Left colon (tissue), 2 donors: ENCODE results near the gene CGN. TPM values are rescaled to one million over a fixed set of nuclear protein-coding genes. Genes with fewer than 3 reads are reported as not detected.
A peak's percentile ranks its signal among the peaks of the same experiment; 100 is the strongest.
"Not testable (repeated sequence)": the region's sequence is repeated elsewhere in the genome, so short reads cannot be mapped to it uniquely, and the experiment has no call there.

ENCODE experiments used
- ATAC-seq: fragments of 200-7000 bp; cut with Tn5 transposase; one replicate; pipeline ENCODE4 v1.9.1; 2020; ENCODE audit warnings: mild to moderate bottlenecking, moderate library complexity
- DNase-seq, 2 donors: peaks; one replicate each; pipeline ENCODE4 v3.0.0-alpha.2; 2020
- intact Hi-C, 2 donors: fragments of 100-400 bp; cut with DNase I in 1 of 2; cut with micrococcal nuclease in 1 of 2; formaldehyde crosslinking; loops; one replicate each; pipeline versions ENCODE4 v1.11.2 to v1.14.0; 2022; cut with DNase I, micrococcal nuclease
- total RNA-seq, 2 donors: library from RNA; stranded (reverse); fragmentation: NEBNext Ultra II Directional; extraction: Animal tissue kit (Norgen Biotek cat#: 25700); gene quantifications; one replicate each; pipeline ENCODE4 v1.2.1, GENCODE V29; 2021
- donor health status: DM: no; HTN: no; CAD: no.
- donor health status: DM: yes; HTN: yes; CAD: no.

CGN gene
- total RNA-seq, 2 donors from 2014 or later: 182 to 188 TPM

DNA sequence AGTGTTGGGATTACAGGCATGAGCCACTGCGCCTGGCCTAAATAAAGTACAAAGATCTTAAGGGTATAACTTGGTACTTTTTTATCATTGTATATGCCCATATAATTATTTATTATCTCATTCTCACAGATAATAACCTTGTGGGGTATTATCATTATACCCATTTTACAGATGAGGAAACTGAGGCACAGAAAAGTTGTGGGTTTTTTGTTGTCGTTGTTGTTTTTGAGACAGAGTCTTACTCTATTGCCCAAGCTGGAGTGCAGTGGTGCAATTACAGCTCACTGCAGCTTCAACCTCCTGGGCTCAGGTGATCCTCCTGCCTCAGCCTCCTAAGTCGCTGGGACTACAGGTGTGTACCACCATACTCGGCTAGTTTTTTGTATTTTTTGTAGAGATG, 4.1 kb downstream of the CGN start:
- intact Hi-C loops: no loop called here
- ATAC-seq (no peak), DNase-seq (no peak)

GRCh38 chr1:151516031-151516511, 4.9 kb downstream of the CGN start:
- DNase-seq (no peak), ATAC-seq (no peak)
- intact Hi-C loops: no loop called here

- ATAC-seq (no peak), DNase-seq (no peak)
- intact Hi-C loops: no loop called here
These were observed 7.2 kb downstream of the CGN start for GRCh38 chr1:151518431-151518830.

GRCh38 chr1:151518936-151519335, 7.7 kb downstream of the CGN start:
- intact Hi-C loops: no loop called here
- DNase-seq: no peak
- ATAC-seq: no peak

- no peak for ATAC-seq
- intact Hi-C loops: no loop called here
- no peak for DNase-seq
These were observed 8.5 kb downstream of the CGN start for GRCh38 chr1:151519667-151520066.

GRCh38 chr1:151520359-151520758, 9.2 kb downstream of the CGN start:
- peak; percentile 30 for ATAC-seq
- intact Hi-C loops: no loop called here
- no peak for DNase-seq

DNA sequence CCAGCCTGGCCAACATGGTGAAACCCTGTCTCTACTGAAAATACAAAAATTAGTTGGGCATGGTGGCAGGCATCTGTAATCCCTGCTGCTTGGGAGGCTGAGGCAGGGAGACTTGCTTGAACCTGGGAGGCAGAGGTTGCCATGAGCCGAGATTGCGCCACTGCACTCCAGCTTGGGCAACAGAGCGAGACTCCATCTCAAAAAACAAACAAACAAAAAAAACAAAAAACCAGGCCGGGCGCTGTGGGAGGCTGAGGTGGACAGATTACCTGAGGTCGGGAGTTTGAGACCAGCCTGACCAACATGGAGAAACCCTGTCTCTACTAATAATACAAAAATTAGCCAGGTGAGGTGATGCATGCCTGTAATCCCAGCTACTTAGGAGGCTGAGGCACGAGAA, 11.2 kb downstream of the CGN start:
- intact Hi-C loops, ATAC-seq, DNase-seq: not testable (repeated sequence)

- DNase-seq (no peak), ATAC-seq (no peak)
- intact Hi-C loops: no loop called here
These were observed 12.1 kb downstream of the CGN start for GRCh38 chr1:151523326-151523725.

- DNase-seq: no peak
- intact Hi-C loops: no loop called here
These were observed 13.5 kb downstream of the CGN start for GRCh38 chr1:151524736-151525135.

GRCh38 chr1:151526735-151527525, 15.7 kb downstream of the CGN start:
- intact Hi-C loops: no loop called here
- ATAC-seq (no peak), DNase-seq (no peak)

More at GRCh38 chr1:151524736-151525135, 13.5 kb downstream of the CGN start:
- ATAC-seq: peak; percentile 33

- ATAC-seq: no peak
- DNase-seq: no peak
- intact Hi-C loops: no loop called here
These were observed 18.1 kb downstream of the CGN start for GRCh38 chr1:151529211-151529702.

DNA sequence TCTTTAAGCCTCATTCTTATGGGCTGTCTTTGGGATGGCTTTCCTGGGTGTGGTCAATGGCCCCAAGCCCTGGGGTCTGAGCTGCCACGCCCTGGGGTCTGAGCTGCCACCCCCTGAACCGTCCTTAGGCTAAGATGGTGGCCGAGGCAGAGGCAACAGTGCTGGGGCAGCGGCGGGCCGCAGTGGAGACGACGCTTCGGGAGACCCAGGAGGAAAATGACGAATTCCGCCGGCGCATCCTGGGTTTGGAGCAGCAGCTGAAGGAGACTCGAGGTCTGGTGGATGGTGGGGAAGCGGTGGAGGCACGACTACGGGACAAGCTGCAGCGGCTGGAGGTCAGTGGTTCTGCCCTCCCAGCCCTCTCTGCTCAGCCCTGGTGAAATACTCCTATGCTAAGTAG, 18.6 kb downstream of the CGN start:
- DNase-seq (no peak), ATAC-seq (no peak)
- intact Hi-C loops: loop anchor here in 1 of 2 donors (5.0 kb wide), 1 partner anchor 208 kb away; no protein-coding TSS in a partner anchor

DNA sequence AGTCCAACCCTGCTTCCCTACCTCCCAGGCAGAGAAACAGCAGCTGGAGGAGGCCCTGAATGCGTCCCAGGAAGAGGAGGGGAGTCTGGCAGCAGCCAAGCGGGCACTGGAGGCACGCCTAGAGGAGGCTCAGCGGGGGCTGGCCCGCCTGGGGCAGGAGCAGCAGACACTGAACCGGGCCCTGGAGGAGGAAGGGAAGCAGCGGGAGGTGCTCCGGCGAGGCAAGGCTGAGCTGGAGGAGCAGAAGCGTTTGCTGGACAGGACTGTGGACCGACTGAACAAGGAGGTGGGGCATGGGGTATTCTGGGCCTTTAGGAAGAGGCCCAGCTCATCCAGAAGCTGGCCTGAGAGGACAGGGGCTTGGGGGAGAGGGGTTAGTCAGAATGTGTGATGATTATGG, 19.3 kb downstream of the CGN start:
- DNase-seq (no peak), ATAC-seq (no peak)
- intact Hi-C loops: loop anchor here in 1 of 2 donors (5.0 kb wide), 1 partner anchor 207 kb away; no protein-coding TSS in a partner anchor

GRCh38 chr1:151533870-151534269, 22.7 kb downstream of the CGN start:
- no peak for ATAC-seq
- intact Hi-C loops: loop anchor here in 1 of 2 donors (5.0 kb wide), 1 partner anchor 203 kb away; no protein-coding TSS in a partner anchor
- no peak for DNase-seq

DNA sequence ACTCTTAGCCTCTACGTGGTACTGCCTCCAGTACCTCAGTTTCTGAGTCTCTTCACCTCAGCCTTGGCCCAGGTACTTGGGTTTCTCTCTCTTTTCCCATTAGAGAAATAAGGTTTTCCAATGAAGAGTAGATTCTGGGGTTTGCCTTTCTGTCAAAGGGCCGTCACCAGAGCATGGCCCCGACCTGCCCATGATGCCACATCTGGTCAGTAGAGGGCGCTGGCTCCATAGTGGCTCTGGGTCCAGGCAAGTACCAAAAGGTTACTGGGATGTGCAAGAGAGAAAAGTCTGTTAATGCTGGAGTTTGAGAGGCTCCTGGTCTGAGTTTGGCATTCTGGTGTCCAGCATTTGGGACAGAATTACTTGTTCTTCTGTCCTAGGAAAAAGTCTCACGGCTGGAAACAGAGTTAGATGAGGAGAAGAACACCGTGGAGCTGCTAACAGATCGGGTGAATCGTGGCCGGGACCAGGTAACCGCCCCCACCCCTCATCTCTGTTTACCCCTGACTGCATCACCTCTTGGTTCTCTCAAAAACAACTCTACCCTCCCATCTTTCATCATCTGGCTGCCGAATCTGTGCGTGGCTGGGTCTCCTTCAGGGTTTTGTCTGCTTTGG, 23.6 kb downstream of the CGN start:
- intact Hi-C loops: loop anchor here in 1 of 2 donors (5.0 kb wide), 1 partner anchor 203 kb away; no protein-coding TSS in a partner anchor
- ATAC-seq (peak; percentile 40), DNase-seq (peak; percentile 65 to 88)

- intact Hi-C loops: no loop called here
- DNase-seq (no peak), ATAC-seq (no peak)
These were observed 24.4 kb downstream of the CGN start for GRCh38 chr1:151535326-151536271.

- intact Hi-C loops: no loop called here
- DNase-seq: no peak
- ATAC-seq: no peak
These were observed 25.3 kb downstream of the CGN start for GRCh38 chr1:151536499-151536898.

DNA sequence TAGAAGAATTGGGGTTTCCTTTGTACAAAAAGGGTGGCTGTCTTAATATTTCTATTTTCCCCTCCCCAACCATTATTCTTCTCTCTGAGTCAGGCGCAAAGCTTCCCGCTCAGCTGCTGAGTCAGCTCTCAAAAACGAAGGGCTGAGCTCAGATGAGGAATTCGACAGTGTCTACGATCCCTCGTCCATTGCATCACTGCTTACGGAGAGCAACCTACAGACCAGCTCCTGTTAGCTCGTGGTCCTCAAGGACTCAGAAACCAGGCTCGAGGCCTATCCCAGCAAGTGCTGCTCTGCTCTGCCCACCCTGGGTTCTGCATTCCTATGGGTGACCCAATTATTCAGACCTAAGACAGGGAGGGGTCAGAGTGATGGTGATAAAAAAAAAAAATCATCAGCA, 25.9 kb downstream of the CGN start:
- intact Hi-C loops: no loop called here
- DNase-seq (no peak), ATAC-seq (no peak)
